ENCODE data around the gene LILRA2. TPM values are rescaled to one million over a fixed set of nuclear protein-coding genes. Genes with fewer than 3 reads are reported as not detected.

LILRA2 gene
- total and polyA plus RNA-seq, 2 of the 8 experiments (the other 6 are each of a cell fraction or from before 2014, with no cell fraction given) = not detected

- FAIRE-seq (no peak), DNase-seq (ENCODE audit: low read depth in 1 of 2, low spot score in 2 of 2) (no peak)
- no peak overlapping the region for H3K9ac ChIP-seq (replicated peaks in 1 of 4; ENCODE audit: extremely low read depth in 1 of 4, low read depth in 3 of 4, low read length in 3 of 4)
- H3K14ac ChIP-seq (ENCODE audit: insufficient read length) = no peak overlapping the region
- H2BK12ac ChIP-seq (ENCODE audit: low read depth, low read length) = no peak overlapping the region
- H4K5ac ChIP-seq (ENCODE audit: insufficient read length, low read depth, low read length) = no peak overlapping the region
- H3K23me2 ChIP-seq (ENCODE audit: low read depth, low read length) = no peaks in the 10 kb centered on the region
- no peaks in the 10 kb centered on the region for H3K79me2 ChIP-seq (ENCODE audit: control insufficient read depth in 1 of 2, insufficient read depth in 2 of 2, low read length in 2 of 2)
- no peaks in the 10 kb centered on the region for H3K27me3 ChIP-seq (replicated peaks in 1 of 4; ENCODE audit: control insufficient read depth in 3 of 4, extremely low read depth in 1 of 4, insufficient read depth in 3 of 4, low read length in 3 of 4)
- no peak overlapping the region for H2BK15ac ChIP-seq (ENCODE audit: low read length)
- H4K8ac ChIP-seq (ENCODE audit: extremely low read depth, insufficient read depth, low read length) = no peak overlapping the region
- H3K4me3 ChIP-seq (ENCODE audit: extremely low read depth in 1 of 4, insufficient read depth in 2 of 4, low read depth in 3 of 4, low read length in 4 of 4) = no peak overlapping the region
- no peaks in the 10 kb centered on the region for H4K20me1 ChIP-seq (replicated peaks in 1 of 2; ENCODE audit: control insufficient read depth in 1 of 2, insufficient read depth in 2 of 2, low read length in 2 of 2)
- H3K4me1 ChIP-seq (replicated peaks in 1 of 4; ENCODE audit: control insufficient read depth in 3 of 4, insufficient read depth in 4 of 4, low read length in 3 of 4) = no peaks in the 10 kb centered on the region
- no peak overlapping the region for H2BK120ac ChIP-seq (replicated peaks; ENCODE audit: low read depth, low read length)
- 42% methylated on average over 3 of the region's 3 CpGs; no CpG with 5 or more reads in 1 of the 2 experiments for WGBS, 2 experiments (ENCODE audit: extremely low coverage in 1 of 2, insufficient coverage in 1 of 2, insufficient read length in 1 of 2, insufficient replicate concordance in 2 of 2, low coverage in 1 of 2, low lambda C conversion rate in 2 of 2, missing lambda C conversion rate in 1 of 2)
- H2AK5ac ChIP-seq (ENCODE audit: low read depth, low read length) = no peak overlapping the region
- H4K91ac ChIP-seq (replicated peaks; ENCODE audit: insufficient read length, low read length) = no peak overlapping the region
- no peak overlapping the region for H2AFZ ChIP-seq (ENCODE audit: low read length)
- no peak overlapping the region for H3K23ac ChIP-seq (ENCODE audit: insufficient read length)
- H3K18ac ChIP-seq (ENCODE audit: extremely low read depth, low read length) = no peak overlapping the region
- no peaks in the 10 kb centered on the region for H3K79me1 ChIP-seq (ENCODE audit: low read depth, low read length)
- H3K9me3 ChIP-seq (ENCODE audit: insufficient read depth in 2 of 2, low read depth in 1 of 2, low read length in 1 of 2) = peaks cover 39 to 57% of the 10 kb centered on the region in 2 experiments
- CTCF ChIA-PET (ENCODE audit: partially characterized antibody) = no interaction called here
- no peak overlapping the region for H2BK5ac ChIP-seq (ENCODE audit: low read depth, low read length)
- no peak overlapping the region for H3K4me2 ChIP-seq (ENCODE audit: insufficient read depth in 1 of 2, low read depth in 2 of 2, low read length in 2 of 2)
- no peaks in the 10 kb centered on the region for H3K36me3 ChIP-seq (ENCODE audit: control insufficient read depth in 2 of 4, insufficient read depth in 4 of 4, low read length in 3 of 4)
- POLR2A ChIA-PET (ENCODE audit: partially characterized antibody) = no interaction called here
- H3K56ac ChIP-seq (replicated peaks; ENCODE audit: insufficient read length, low read depth, low read length) = no peak overlapping the region
- no peak overlapping the region for H3K27ac ChIP-seq (ENCODE audit: low read depth, low read length)
- H2BK20ac ChIP-seq (ENCODE audit: low read length) = no peak overlapping the region
- H3K4ac ChIP-seq (replicated peaks; ENCODE audit: insufficient read length, low read depth, low read length) = no peak overlapping the region
- no peak for TF ChIP-seq NRF1 (IDR thresholded peaks at IDR 0.05; ENCODE audit: low read depth, low read length)
- TF ChIP-seq TCF12 (IDR thresholded peaks at IDR 0.05; ENCODE audit: low read depth, low read length) = no peak
- no peak for TF ChIP-seq HDAC2 (IDR thresholded peaks at IDR 0.05; ENCODE audit: borderline replicate concordance in 1 of 2, low read depth in 2 of 2, low read length in 2 of 2)
- TF ChIP-seq SAP30 (IDR thresholded peaks at IDR 0.05; ENCODE audit: insufficient read depth, insufficient replicate concordance, low read length) = no peak
- TF ChIP-seq SIN3A (conservative IDR thresholded peaks at IDR 0.05 in 1 of 2, IDR thresholded peaks at IDR 0.05 in 1 of 2; ENCODE audit: low read depth in 1 of 2, low read length in 2 of 2) = no peak
- no peak for TF ChIP-seq SIRT6 (IDR thresholded peaks at IDR 0.05; ENCODE audit: low read length)
- TF ChIP-seq RFX5 (IDR thresholded peaks at IDR 0.05; ENCODE audit: borderline replicate concordance, low read depth, low read length) = no peak
- TF ChIP-seq KDM5A (IDR thresholded peaks at IDR 0.05; ENCODE audit: low read length) = no peak
- no peak for TF ChIP-seq PHF8 (conservative IDR thresholded peaks at IDR 0.05; ENCODE audit: low read depth, low read length)
- TF ChIP-seq SP1 (IDR thresholded peaks at IDR 0.05; ENCODE audit: low read depth, low read length) = no peak
- TF ChIP-seq TEAD4 (IDR thresholded peaks at IDR 0.05; ENCODE audit: low read depth, low read length) = no peak
- no peak for TF ChIP-seq RBBP5 (IDR thresholded peaks at IDR 0.05; ENCODE audit: borderline replicate concordance, low read depth, low read length)
- TF ChIP-seq EZH2 (IDR thresholded peaks at IDR 0.05; ENCODE audit: low read depth, low read length, severe bottlenecking) = no peak
- TF ChIP-seq E2F6 (IDR thresholded peaks at IDR 0.05) = no peak
Observed at GRCh38 chr19:54577334-54577733, 3.7 kb downstream of the LILRA2 start.

Data from H1 (cell line).